Spleen (tissue), 11 donors: Measurements from ENCODE around the gene CEP128. TPM values are rescaled to one million over a fixed set of nuclear protein-coding genes. Genes with fewer than 3 reads are reported as not detected.

Experiments used
- DNase-seq: peaks from one replicate; pipeline ENCODE4 v3.0.0-alpha.2; 2020
- H3K27ac ChIP-seq, 8 donors: fragments of 200-600 bp; sonication (generic) in 7 of 8; 1 replicate in 4 of 8; 2 replicates in 4 of 8; pipeline versions ENCODE4 v1.5.0 to v1.8.0; 2016 to 2021; ENCODE audit warnings: inconsistent platforms in 4 of 8, mild to moderate bottlenecking in 4 of 8, moderate library complexity in 1 of 8
- H3K27me3 ChIP-seq, 7 donors: fragments of 200-600 bp; sonication (generic) in 6 of 7; replicated peaks in 1 of 7; 1 replicate in 4 of 7; 2 replicates in 3 of 7; pipeline versions ENCODE4 v1.5.0 to v1.8.0; 2016 to 2021; ENCODE audit warnings: inconsistent platforms in 3 of 7, mild to moderate bottlenecking in 1 of 7
- H3K36me3 ChIP-seq, 6 donors: fragments of 200-600 bp; sonication (generic) in 5 of 6; 1 replicate in 4 of 6; 2 replicates in 2 of 6; pipeline versions ENCODE4 v1.5.0 to v1.8.0; 2016 to 2021; ENCODE audit warnings: inconsistent platforms in 2 of 6
- H3K4me1 ChIP-seq, 6 donors: fragments of 200-600 bp; sonication (generic) in 5 of 6; 1 replicate in 3 of 6; 2 replicates in 3 of 6; pipeline versions ENCODE4 v1.5.0 to v1.8.0; 2016 to 2021; ENCODE audit warnings: inconsistent platforms in 3 of 6
- H3K4me3 ChIP-seq, 8 donors: fragments of 200-600 bp; sonication (generic) in 7 of 8; 1 replicate in 4 of 8; 2 replicates in 4 of 8; pipeline versions ENCODE4 v1.5.0 to v1.8.0; 2016 to 2021; ENCODE audit warnings: inconsistent platforms in 4 of 8, mild to moderate bottlenecking in 4 of 8, moderate library complexity in 2 of 8
- H3K9me3 ChIP-seq, 8 donors: fragments of 200-600 bp; sonication (generic) in 7 of 8; 1 replicate in 4 of 8; 2 replicates in 4 of 8; pipeline versions ENCODE4 v1.5.0 to v1.8.0; 2016 to 2021; ENCODE audit warnings: inconsistent platforms in 4 of 8
- POLR2A ChIP-seq, 3 donors: fragments of 450-650 bp; IDR thresholded peaks; one replicate each; pipeline ENCODE4 v1.5.1; 2017; ENCODE audit warnings: antibody characterized with exemption in 3 of 3, mild to moderate bottlenecking in 1 of 3
- POLR2AphosphoS5 ChIP-seq, 3 donors: sonication (generic); formaldehyde crosslinking; IDR thresholded peaks; one replicate each; pipeline ENCODE4 v1.5.1; 2017; ENCODE audit warnings: antibody characterized with exemption in 3 of 3
- WGBS, 5 donors: extraction: QIAGEN DNeasy Blood & Tissue Kit in 3 of 5; methylation state at CpG; one replicate each; pipeline versions ENCODE4 v1.1.5 to v1.1.7; 2013 to 2018; 5-methylcytosine and 5-hydroxymethylcytosine counted together
- intact Hi-C: fragments of 100-400 bp; cut with DNase I; formaldehyde crosslinking; loops from one replicate; pipeline ENCODE4 v1.15.0; 2023; ENCODE audit warnings: low total_unique reads
- polyA plus RNA-seq, 3 donors: library from polyadenylated mRNA; stranded (reverse); fragments of 200-250 nt; gene quantifications; one replicate each; pipeline ENCODE4 v1.2.1, GENCODE V29; 2013
- total RNA-seq, 7 donors: library from RNA; depleted of rRNA in 3 of 7; stranded (reverse); fragments of >200 nt in 3 of 7; fragmentation: NEBNext Ultra II Directional in 4 of 7; extraction: Animal tissue kit (Norgen Biotek cat#: 25700) in 4 of 7; gene quantifications; one replicate each; pipeline versions ENCODE4 v1.1.0 to v1.2.1, GENCODE V29; 2016 to 2021
- TF ChIP-seq, protein P1 (sequence below), 11 experiments: fragments of 200-600 bp in 7 of 11; fragments of 450-650 bp in 4 of 11; sonication (generic) in 4 of 11; IDR thresholded peaks in 8 of 11; conservative IDR thresholded peaks in 3 of 11; 1 replicate in 7 of 11; 2 replicates in 4 of 11; pipeline versions ENCODE4 v1.4.0 to v1.8.0; 2016 to 2021; ENCODE audit warnings: antibody characterized with exemption in 11 of 11, inconsistent platforms in 4 of 11, mild to moderate bottlenecking in 1 of 11
- donor health status: healthy with polysubstance abuse.
- donor health status: DM: no; HTN: no; CAD: no; lungs with moderate emphysema.
- donor health status: DM: no; HTN: no; CAD: no.
- donor health status: Bipolar disorder and iron deficiency.
- donor health status: healthy.
- donor health status: DM: no; HTN: no; CAD: no.
- donor health status: DM: yes; HTN: yes; CAD: no.

Gene CEP128
- total and polyA plus RNA-seq, 10 donors: 1.5 to 34.2 (median 15.7) TPM

DNA sequence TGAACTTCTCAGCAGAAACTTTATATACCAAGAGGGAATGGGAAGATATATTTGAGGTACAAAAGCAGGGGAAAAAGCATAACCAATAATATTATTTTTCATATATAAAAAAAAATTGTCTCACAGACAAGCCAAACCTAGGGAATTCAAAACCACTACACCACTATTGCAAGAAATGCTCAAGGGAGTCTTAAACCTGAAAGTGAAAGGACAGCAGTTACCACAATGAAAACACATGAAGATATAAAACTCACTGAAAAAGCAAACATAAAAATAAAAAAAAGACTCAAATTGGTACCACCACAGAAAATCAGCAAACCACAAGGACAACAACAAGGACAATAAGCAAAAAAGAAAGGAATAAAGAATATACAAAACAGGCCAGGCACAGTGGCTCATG lies 131.9 kb downstream of the CEP128 start:
- H3K36me3 ChIP-seq: peaks cover 0 to 8% (median 0%) of the 10 kb centered on the region in 6 donors
- TF ChIP-seq POLR2AphosphoS5 (IDR thresholded peaks at IDR 0.05): no peak
- TF ChIP-seq, protein P1, sequence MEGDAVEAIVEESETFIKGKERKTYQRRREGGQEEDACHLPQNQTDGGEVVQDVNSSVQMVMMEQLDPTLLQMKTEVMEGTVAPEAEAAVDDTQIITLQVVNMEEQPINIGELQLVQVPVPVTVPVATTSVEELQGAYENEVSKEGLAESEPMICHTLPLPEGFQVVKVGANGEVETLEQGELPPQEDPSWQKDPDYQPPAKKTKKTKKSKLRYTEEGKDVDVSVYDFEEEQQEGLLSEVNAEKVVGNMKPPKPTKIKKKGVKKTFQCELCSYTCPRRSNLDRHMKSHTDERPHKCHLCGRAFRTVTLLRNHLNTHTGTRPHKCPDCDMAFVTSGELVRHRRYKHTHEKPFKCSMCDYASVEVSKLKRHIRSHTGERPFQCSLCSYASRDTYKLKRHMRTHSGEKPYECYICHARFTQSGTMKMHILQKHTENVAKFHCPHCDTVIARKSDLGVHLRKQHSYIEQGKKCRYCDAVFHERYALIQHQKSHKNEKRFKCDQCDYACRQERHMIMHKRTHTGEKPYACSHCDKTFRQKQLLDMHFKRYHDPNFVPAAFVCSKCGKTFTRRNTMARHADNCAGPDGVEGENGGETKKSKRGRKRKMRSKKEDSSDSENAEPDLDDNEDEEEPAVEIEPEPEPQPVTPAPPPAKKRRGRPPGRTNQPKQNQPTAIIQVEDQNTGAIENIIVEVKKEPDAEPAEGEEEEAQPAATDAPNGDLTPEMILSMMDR (IDR thresholded peaks at IDR 0.05 in 8 of 11, conservative IDR thresholded peaks at IDR 0.05 in 3 of 11): no peak
- TF ChIP-seq POLR2A (IDR thresholded peaks at IDR 0.05): no peak
- no peak for DNase-seq
- no peaks in the 10 kb centered on the region for H3K27me3 ChIP-seq
- H3K9me3 ChIP-seq: peaks cover 0 to 39% (median 35%) of the 10 kb centered on the region in 8 donors
- intact Hi-C loops: no loop called here
- no peak overlapping the region for H3K4me3 ChIP-seq
- H3K27ac ChIP-seq: no peak overlapping the region
- no peaks in the 10 kb centered on the region for H3K4me1 ChIP-seq

DNA sequence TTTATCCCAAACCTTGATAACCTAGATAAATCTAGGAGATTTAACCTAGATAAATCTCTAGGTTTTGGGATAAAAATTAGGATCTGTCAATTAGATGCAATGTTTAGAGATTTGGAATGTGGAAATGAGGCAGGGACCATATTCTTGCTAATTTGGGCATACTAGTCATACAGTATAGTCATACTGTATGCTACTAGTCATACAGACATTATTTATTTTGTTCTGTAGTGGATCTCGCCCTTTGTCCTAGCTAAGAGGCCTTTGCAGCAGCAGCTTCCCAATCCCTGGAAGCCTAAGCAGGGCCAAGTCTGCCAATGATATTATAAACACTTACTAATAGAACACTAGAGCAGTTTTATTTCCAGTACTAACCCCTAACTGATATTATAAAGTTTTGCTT lies 136.4 kb downstream of the CEP128 start:
- Histone ChIP-seq H3K4me1 (no peaks in the 10 kb centered on the region), H3K9me3 (peaks cover 0 to 35% (median 28%) of the 10 kb centered on the region in 8 donors), H3K4me3 (no peak overlapping the region), H3K27me3 (no peaks in the 10 kb centered on the region), H3K36me3 (peaks cover 0 to 8% (median 0%) of the 10 kb centered on the region in 6 donors), H3K27ac (no peak overlapping the region)
- intact Hi-C loops: no loop called here
- 96 to 100% (median 100%) methylated on average over 1 of the region's 1 CpG for WGBS, 5 donors
- TF ChIP-seq, protein P1 (IDR thresholded peaks at IDR 0.05 in 8 of 11, conservative IDR thresholded peaks at IDR 0.05 in 3 of 11): no peak
- no peak for TF ChIP-seq POLR2A (IDR thresholded peaks at IDR 0.05)
- TF ChIP-seq POLR2AphosphoS5 (IDR thresholded peaks at IDR 0.05): no peak
- no peak for DNase-seq

DNA sequence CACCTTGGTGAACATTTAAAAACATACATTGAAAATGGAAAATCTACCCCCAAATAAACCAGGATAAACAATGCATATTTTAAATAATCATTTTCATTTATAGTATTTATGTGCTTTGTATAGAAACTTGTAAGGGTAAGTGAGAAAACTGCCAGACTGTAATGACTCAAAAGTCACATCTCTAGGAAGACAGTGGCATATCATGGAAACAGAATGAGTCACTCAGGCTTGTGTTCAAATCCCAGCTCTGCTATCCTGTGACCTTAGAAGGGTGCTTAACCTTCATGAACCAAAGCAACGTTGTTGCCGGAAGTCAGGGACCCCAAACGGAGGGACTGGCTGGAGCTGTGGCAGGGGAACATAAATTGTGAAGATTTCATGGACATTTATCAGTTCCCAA lies 142.7 kb downstream of the CEP128 start:
- intact Hi-C loops: no loop called here
- H3K36me3 ChIP-seq: no peaks in the 10 kb centered on the region
- H3K27ac ChIP-seq: no peak overlapping the region
- peaks cover 0 to 27% (median 18%) of the 10 kb centered on the region in 8 donors for H3K9me3 ChIP-seq
- TF ChIP-seq POLR2AphosphoS5 (IDR thresholded peaks at IDR 0.05): no peak
- no peak for TF ChIP-seq POLR2A (IDR thresholded peaks at IDR 0.05)
- TF ChIP-seq, protein P1 (IDR thresholded peaks at IDR 0.05 in 8 of 11, conservative IDR thresholded peaks at IDR 0.05 in 3 of 11): no peak
- H3K27me3 ChIP-seq: no peaks in the 10 kb centered on the region
- 91 to 99% (median 97%) methylated on average over 3 of the region's 3 CpGs for WGBS, 5 donors
- no peaks in the 10 kb centered on the region for H3K4me1 ChIP-seq
- DNase-seq: no peak
- no peak overlapping the region for H3K4me3 ChIP-seq

DNA sequence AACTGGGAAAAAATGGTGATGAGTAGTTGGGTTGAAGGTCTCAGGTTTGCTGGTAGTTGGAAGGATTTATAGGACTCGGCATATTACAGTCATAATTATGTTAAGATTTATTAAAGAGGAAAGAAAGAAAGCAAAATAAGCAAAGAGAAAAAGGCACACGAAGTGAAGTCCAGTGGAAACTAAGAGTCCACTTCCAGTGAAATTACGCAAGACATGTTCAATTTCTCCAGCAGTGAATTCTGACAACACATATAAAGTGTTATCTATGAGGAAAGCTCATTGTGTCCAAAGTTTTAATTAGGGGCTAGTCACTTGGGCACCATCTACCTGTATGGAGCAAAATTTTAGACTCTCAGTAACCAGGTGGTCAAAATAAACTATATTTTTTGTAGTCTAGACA lies 143.3 kb downstream of the CEP128 start:
- TF ChIP-seq, protein P1 (IDR thresholded peaks at IDR 0.05 in 8 of 11, conservative IDR thresholded peaks at IDR 0.05 in 3 of 11): no peak
- no peak for TF ChIP-seq POLR2A (IDR thresholded peaks at IDR 0.05)
- TF ChIP-seq POLR2AphosphoS5 (IDR thresholded peaks at IDR 0.05): no peak
- no peak for DNase-seq
- no peak overlapping the region for H3K27ac ChIP-seq
- no peaks in the 10 kb centered on the region for H3K36me3 ChIP-seq
- H3K4me3 ChIP-seq: no peak overlapping the region
- H3K9me3 ChIP-seq: peaks cover 0 to 27% (median 18%) of the 10 kb centered on the region in 8 donors
- H3K27me3 ChIP-seq: no peaks in the 10 kb centered on the region
- intact Hi-C loops: no loop called here
- no peaks in the 10 kb centered on the region for H3K4me1 ChIP-seq
- 96 to 99% (median 96%) methylated on average over 3 of the region's 3 CpGs for WGBS, 5 donors
